Activated CD8-positive, alpha-beta T cell treated with anti-CD3 and anti-CD28 coated beads, Interleukin-2, amount 10 ng/mL, durations not matched to agents 7 days and 5 days (primary cell): ENCODE data around the gene SUV39H1. TPM values are rescaled to one million over a fixed set of nuclear protein-coding genes. Genes with fewer than 3 reads are reported as not detected.

Experiments used
- ATAC-seq: fragments of 150-1000 bp; cut with Tn5 transposase; one replicate; pipeline ENCODE4 v1.10.0; 2021; ENCODE audit warnings: moderate library complexity
- CTCF ChIA-PET: fragments of 350-600 bp; sonication (Branson Sonifier 250); formaldehyde crosslinking; loops from one replicate; lab custom pipeline; 2021; ENCODE audit warnings: antibody characterized with exemption; lab: Charles Lee
- POLR2A ChIA-PET: fragments of 350-600 bp; sonication (Branson Sonifier 250); formaldehyde crosslinking; loops from one replicate; lab custom pipeline; 2021; ENCODE audit warnings: antibody characterized with exemption; lab: Charles Lee
- DNase-seq: peaks from one replicate; pipeline ENCODE4 v3.0.0-alpha.2; 2020
- H3K27ac Mint-ChIP-seq: one replicate; pipeline ENCODE4 v1.8.0; 2021; ENCODE audit warnings: mild to moderate bottlenecking, mixed read lengths
- H3K27me3 Mint-ChIP-seq: one replicate; pipeline ENCODE4 v1.8.0; 2021; ENCODE audit warnings: low read depth, mixed read lengths
- H3K36me3 Mint-ChIP-seq: one replicate; pipeline ENCODE4 v1.8.0; 2021; ENCODE audit warnings: low read depth, mixed read lengths
- H3K4me1 Mint-ChIP-seq: one replicate; pipeline ENCODE4 v1.8.0; 2021; ENCODE audit warnings: low read depth, mixed read lengths
- H3K4me3 Mint-ChIP-seq: one replicate; pipeline ENCODE4 v1.8.0; 2021; ENCODE audit warnings: mild to moderate bottlenecking, mixed read lengths
- H3K9me3 Mint-ChIP-seq: one replicate; pipeline ENCODE4 v1.8.0; 2022; ENCODE audit warnings: mixed read lengths; ENCODE audit not compliant: insufficient read depth
- total RNA-seq, 2 experiments: library from RNA; stranded (reverse); gene quantifications; one replicate each; pipeline ENCODE4 v1.2.3, GENCODE V29; 2021

Gene SUV39H1
- total RNA-seq, 2 experiments from 2014 or later: 33.2 to 35.3 TPM

- ATAC-seq: no peak
- ChIA-PET CTCF (no interaction called here), POLR2A (no interaction called here)
- Mint-ChIP-seq H3K27me3 (no peaks in the 10 kb centered on the region), H3K9me3 (no peaks in the 10 kb centered on the region), H3K4me1 (no peaks in the 10 kb centered on the region), H3K4me3 (no peak overlapping the region), H3K36me3 (no peaks in the 10 kb centered on the region), H3K27ac (no peak overlapping the region)
- no peak for DNase-seq
These were observed 48.7 kb downstream of the SUV39H1 start for GRCh38 chrX:48745222-48745621.

- no peak for DNase-seq
- no peaks in the 10 kb centered on the region for H3K36me3 Mint-ChIP-seq
- no peak overlapping the region for H3K4me3 Mint-ChIP-seq
- POLR2A ChIA-PET: no interaction called here
- H3K27ac Mint-ChIP-seq: no peak overlapping the region
- CTCF ChIA-PET: no interaction called here
- H3K4me1 Mint-ChIP-seq: peaks cover 3% of the 10 kb centered on the region
- no peak for ATAC-seq
- H3K9me3 Mint-ChIP-seq: no peaks in the 10 kb centered on the region
- no peaks in the 10 kb centered on the region for H3K27me3 Mint-ChIP-seq
These were observed 51.0 kb downstream of the SUV39H1 start for GRCh38 chrX:48747415-48748016.

GRCh38 chrX:48749182-48749581 lies 52.6 kb downstream of the SUV39H1 start:
- Mint-ChIP-seq H3K27me3 (no peaks in the 10 kb centered on the region), H3K9me3 (no peaks in the 10 kb centered on the region), H3K4me3 (no peak overlapping the region), H3K36me3 (no peaks in the 10 kb centered on the region), H3K27ac (no peak overlapping the region), H3K4me1 (peaks cover 3% of the 10 kb centered on the region)
- POLR2A ChIA-PET: interaction anchor here (0.9 kb wide), 1 partner anchor 12 kb away, joined by 3 read pairs; no protein-coding TSS in a partner anchor
- DNase-seq (no peak), ATAC-seq (no peak)
- CTCF ChIA-PET: interaction anchor here (1.0 kb wide), 1 partner anchor 101 kb away, joined by 6 read pairs; no protein-coding TSS in a partner anchor

- no peak for DNase-seq
- H3K36me3 Mint-ChIP-seq: no peaks in the 10 kb centered on the region
- peak overlapping the region; percentile 52 for H3K27ac Mint-ChIP-seq
- H3K4me1 Mint-ChIP-seq: peaks cover 3% of the 10 kb centered on the region
- CTCF ChIA-PET: no interaction called here
- no peaks in the 10 kb centered on the region for H3K9me3 Mint-ChIP-seq
- H3K4me3 Mint-ChIP-seq: no peak overlapping the region
- H3K27me3 Mint-ChIP-seq: no peaks in the 10 kb centered on the region
- peak; percentile 39 for ATAC-seq
- POLR2A ChIA-PET: no interaction called here
These were observed 54.8 kb downstream of the SUV39H1 start for GRCh38 chrX:48751343-48751742.

- Mint-ChIP-seq H3K27me3 (no peaks in the 10 kb centered on the region), H3K9me3 (no peaks in the 10 kb centered on the region), H3K4me3 (no peak overlapping the region), H3K4me1 (peaks cover 3% of the 10 kb centered on the region), H3K27ac (no peak overlapping the region), H3K36me3 (no peaks in the 10 kb centered on the region)
- ATAC-seq: no peak
- DNase-seq: no peak
- ChIA-PET CTCF (no interaction called here), POLR2A (no interaction called here)
These were observed 56.0 kb downstream of the SUV39H1 start for GRCh38 chrX:48752498-48752897.

GRCh38 chrX:48753708-48754228 lies 57.2 kb downstream of the SUV39H1 start:
- H3K9me3 Mint-ChIP-seq: no peaks in the 10 kb centered on the region
- H3K27ac Mint-ChIP-seq: no peak overlapping the region
- DNase-seq: no peak
- H3K36me3 Mint-ChIP-seq: no peaks in the 10 kb centered on the region
- CTCF ChIA-PET: no interaction called here
- no peaks in the 10 kb centered on the region for H3K27me3 Mint-ChIP-seq
- H3K4me3 Mint-ChIP-seq: no peak overlapping the region
- ATAC-seq: no peak
- POLR2A ChIA-PET: no interaction called here
- H3K4me1 Mint-ChIP-seq: peaks cover 3% of the 10 kb centered on the region

- ChIA-PET CTCF (no interaction called here), POLR2A (no interaction called here)
- H3K27me3 Mint-ChIP-seq: no peaks in the 10 kb centered on the region
- H3K9me3 Mint-ChIP-seq: no peaks in the 10 kb centered on the region
- DNase-seq (no peak), ATAC-seq (no peak)
- H3K4me1 Mint-ChIP-seq: peaks cover 3% of the 10 kb centered on the region
- H3K36me3 Mint-ChIP-seq: no peaks in the 10 kb centered on the region
- no peak overlapping the region for H3K4me3 Mint-ChIP-seq
- no peak overlapping the region for H3K27ac Mint-ChIP-seq
These were observed 57.7 kb downstream of the SUV39H1 start for GRCh38 chrX:48754238-48754637.

Other genes with a start within 250 kb of the SUV39H1 start
- gene SLC38A5, start 226.5 kb upstream of the SUV39H1 start, total RNA-seq: 10 to 100 TPM; 86.0 to 88.0 TPM
- 10 to 100 TPM; 64.9 to 72.0 TPM for gene FTSJ1, start 220.5 kb upstream of the SUV39H1 start, total RNA-seq
- 10 to 100 TPM; 19.4 to 22.7 TPM for gene PORCN, start 187.7 kb upstream of the SUV39H1 start, total RNA-seq
- gene EBP, start 174.9 kb upstream of the SUV39H1 start, total RNA-seq: 100 to 1,000 TPM; 338 to 344 TPM
- 10 to 100 TPM; 16.2 to 16.7 TPM for gene TBC1D25, start 157.0 kb upstream of the SUV39H1 start, total RNA-seq
- gene RBM3, start 122.2 kb upstream of the SUV39H1 start, total RNA-seq: 100 to 1,000 TPM; 266 to 278 TPM
- 10 to 100 TPM; 37.6 to 43.7 TPM for gene WDR13, start 99.2 kb upstream of the SUV39H1 start, total RNA-seq
- 100 to 1,000 TPM; 134 to 164 TPM for gene WAS, start 12.9 kb upstream of the SUV39H1 start, total RNA-seq
- gene GLOD5, start 65.0 kb downstream of the SUV39H1 start, total RNA-seq: not detected
- gene GATA1, start 89.9 kb downstream of the SUV39H1 start, total RNA-seq: not detected
- gene HDAC6, start 105.3 kb downstream of the SUV39H1 start, total RNA-seq: 10 to 100 TPM; 77.3 to 88.9 TPM
- gene ERAS, start 129.8 kb downstream of the SUV39H1 start, total RNA-seq: not detected
- not detected for gene PCSK1N, start 138.9 kb downstream of the SUV39H1 start, total RNA-seq
- gene TIMM17B, start 201.0 kb downstream of the SUV39H1 start, total RNA-seq: 10 to 100 TPM; 41.6 to 44.1 TPM
- 10 to 100 TPM; 63.9 to 70.8 TPM for gene PQBP1, start 201.2 kb downstream of the SUV39H1 start, total RNA-seq
- 10 to 100 TPM; 14.8 to 15.3 TPM for gene SLC35A2, start 214.9 kb downstream of the SUV39H1 start, total RNA-seq
- gene PIM2, start 222.3 kb downstream of the SUV39H1 start, total RNA-seq: 10 to 100 TPM; 51.3 to 53.6 TPM